Measurements from ENCODE around the gene SLC19A1. TPM values are rescaled to one million over a fixed set of nuclear protein-coding genes. Genes with fewer than 3 reads are reported as not detected.

Gene SLC19A1
- total RNA-seq, 4 donors from 2014 or later = 3.3 to 27.9 (median 11.4) TPM

DNA sequence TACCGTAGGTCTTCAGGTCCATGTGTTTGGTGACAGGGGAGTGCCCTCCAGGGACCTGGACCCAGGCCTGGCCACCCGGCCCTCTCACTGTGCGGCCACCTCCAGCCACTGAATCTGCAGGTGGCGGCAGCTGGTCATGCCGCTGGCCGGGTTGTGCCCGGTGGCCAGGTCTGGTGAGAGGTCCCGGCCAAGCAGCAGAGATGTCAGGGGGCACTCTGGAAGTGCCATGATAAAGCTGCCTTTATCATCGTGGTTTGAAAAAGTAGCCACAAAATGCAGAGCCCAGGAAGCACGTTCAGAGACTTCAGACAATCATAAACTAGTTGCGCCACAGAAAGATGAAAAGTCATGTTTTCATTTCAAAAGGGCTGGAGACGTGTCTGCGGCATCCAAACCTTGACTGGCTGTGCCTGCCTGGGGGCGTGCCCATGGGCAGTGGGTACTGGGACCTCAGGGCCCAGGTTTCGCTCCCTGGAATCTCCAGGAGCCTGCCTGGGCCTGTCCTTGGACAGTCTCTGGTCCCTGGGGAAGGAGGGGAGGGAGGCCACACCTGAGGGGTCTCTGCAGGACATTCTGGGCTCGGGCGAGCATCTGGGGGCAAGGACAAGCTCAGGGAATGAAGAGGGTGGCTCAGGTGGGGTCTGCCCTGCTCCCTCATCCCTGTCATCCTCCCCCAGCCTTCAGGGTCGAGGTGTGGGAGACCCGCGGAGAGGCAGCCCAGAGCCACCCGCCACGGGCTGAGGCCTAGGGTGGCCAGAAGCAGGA lies 92.4 kb downstream of the SLC19A1 start:
- WGBS, 2 donors = 88 to 89% methylated on average over 15 to 18 of the region's 22 CpGs
- Histone ChIP-seq H3K4me3 (no peak overlapping the region), H3K9me3 (peaks cover 0 to 12% (median 0%) of the 10 kb centered on the region in 4 donors), H3K27ac (no peak overlapping the region), H3K36me3 (no peaks in the 10 kb centered on the region), H3K4me1 (peaks cover 0 to 16% (median 6%) of the 10 kb centered on the region in 4 donors), H3K27me3 (no peaks in the 10 kb centered on the region)
- TF ChIP-seq EP300 (IDR thresholded peaks at IDR 0.05) (no peak), POLR2A (IDR thresholded peaks at IDR 0.05) (no peak)
- TF ChIP-seq, protein P1, sequence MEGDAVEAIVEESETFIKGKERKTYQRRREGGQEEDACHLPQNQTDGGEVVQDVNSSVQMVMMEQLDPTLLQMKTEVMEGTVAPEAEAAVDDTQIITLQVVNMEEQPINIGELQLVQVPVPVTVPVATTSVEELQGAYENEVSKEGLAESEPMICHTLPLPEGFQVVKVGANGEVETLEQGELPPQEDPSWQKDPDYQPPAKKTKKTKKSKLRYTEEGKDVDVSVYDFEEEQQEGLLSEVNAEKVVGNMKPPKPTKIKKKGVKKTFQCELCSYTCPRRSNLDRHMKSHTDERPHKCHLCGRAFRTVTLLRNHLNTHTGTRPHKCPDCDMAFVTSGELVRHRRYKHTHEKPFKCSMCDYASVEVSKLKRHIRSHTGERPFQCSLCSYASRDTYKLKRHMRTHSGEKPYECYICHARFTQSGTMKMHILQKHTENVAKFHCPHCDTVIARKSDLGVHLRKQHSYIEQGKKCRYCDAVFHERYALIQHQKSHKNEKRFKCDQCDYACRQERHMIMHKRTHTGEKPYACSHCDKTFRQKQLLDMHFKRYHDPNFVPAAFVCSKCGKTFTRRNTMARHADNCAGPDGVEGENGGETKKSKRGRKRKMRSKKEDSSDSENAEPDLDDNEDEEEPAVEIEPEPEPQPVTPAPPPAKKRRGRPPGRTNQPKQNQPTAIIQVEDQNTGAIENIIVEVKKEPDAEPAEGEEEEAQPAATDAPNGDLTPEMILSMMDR (IDR thresholded peaks at IDR 0.05) = no peak
- DNase-seq (ENCODE audit: low spot score in 2 of 2) = no peak

DNA sequence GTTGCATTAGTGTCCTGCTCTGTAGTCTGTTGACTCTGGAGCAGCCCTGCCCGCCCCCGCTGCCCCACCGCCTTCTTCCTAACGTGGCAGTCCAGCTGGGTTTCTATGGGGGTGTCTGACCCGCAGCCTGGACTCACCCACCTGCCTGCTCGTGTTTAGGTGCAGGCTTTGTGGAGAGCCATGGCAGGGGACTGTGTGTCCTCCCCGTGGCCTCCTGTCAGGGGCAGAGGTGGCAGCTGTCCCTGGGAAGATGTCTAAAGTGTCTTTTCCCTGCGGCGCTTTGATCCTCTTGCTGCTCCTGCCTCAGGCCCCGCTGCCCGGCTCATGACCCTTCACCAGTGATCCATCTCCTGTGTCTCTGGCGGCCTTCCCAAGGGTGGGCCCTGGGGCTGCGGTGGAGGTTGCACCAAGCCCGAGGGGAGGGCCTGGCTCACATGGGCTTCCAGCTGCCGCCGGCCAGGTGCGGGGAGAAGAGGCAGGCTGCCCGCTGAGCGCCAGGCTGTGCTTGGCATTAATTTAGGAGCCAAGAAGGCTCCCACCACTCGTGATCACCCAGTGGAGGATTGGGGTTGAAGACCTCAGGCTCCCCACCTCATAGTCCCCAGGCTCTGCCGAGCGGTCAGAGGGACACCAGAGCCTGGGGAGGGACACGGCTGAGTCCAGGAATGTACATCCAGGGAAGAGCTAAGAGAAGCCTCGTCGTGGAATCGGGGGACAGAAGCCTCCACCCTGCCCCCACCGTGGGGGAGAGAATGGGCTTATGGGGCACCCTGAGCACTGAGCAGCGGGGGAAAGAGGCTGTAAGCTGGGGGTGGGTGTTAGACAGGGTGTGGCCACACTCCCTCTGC lies 93.2 kb downstream of the SLC19A1 start:
- TF ChIP-seq POLR2A (IDR thresholded peaks at IDR 0.05) (no peak), EP300 (IDR thresholded peaks at IDR 0.05) (no peak)
- TF ChIP-seq, protein P1 (IDR thresholded peaks at IDR 0.05) = no peak
- DNase-seq (ENCODE audit: low spot score in 2 of 2) = no peak
- Histone ChIP-seq H3K36me3 (no peaks in the 10 kb centered on the region), H3K4me3 (no peak overlapping the region), H3K27me3 (no peaks in the 10 kb centered on the region), H3K4me1 (peaks cover 0 to 8% (median 2%) of the 10 kb centered on the region in 4 donors), H3K9me3 (peaks cover 0 to 12% (median 0%) of the 10 kb centered on the region in 4 donors), H3K27ac (no peak overlapping the region)
- WGBS, 2 donors = 80 to 86% methylated on average over 19 to 25 of the region's 28 CpGs

DNA sequence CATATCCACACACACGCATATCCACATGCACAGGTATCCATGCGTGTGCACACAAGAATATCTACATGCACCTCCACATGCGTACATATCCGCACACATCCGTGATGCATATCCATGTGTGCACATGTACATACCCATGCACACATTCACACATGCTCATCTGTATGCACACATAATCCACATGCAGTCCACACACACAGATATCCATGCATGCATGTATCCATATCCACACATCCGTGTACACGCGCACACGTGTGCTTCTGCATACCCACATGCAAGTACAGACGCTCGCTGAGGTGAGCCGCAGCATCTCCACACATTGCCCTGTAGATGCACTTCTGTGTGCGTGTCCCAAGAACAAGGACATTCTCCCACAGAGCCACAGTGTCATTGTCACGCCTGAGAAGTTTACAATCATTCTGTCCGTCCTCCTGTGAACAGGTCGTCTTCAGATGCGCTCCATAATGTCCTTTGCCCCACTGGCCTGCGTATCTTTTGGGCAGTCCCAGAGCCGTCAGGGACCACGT lies 93.9 kb downstream of the SLC19A1 start:
- Histone ChIP-seq H3K9me3 (peaks cover 0 to 12% (median 0%) of the 10 kb centered on the region in 4 donors), H3K27ac (no peak overlapping the region), H3K36me3 (no peaks in the 10 kb centered on the region), H3K4me3 (no peak overlapping the region), H3K4me1 (peaks cover 0 to under 1% (median 0%) of the 10 kb centered on the region in 4 donors), H3K27me3 (no peaks in the 10 kb centered on the region)
- no peak for DNase-seq (ENCODE audit: low spot score in 2 of 2)
- no peak for TF ChIP-seq POLR2A (IDR thresholded peaks at IDR 0.05)
- 89 to 90% methylated on average over 20 of the region's 20 CpGs for WGBS, 2 donors

Small RNA genes within 50 kb of the gene (small RNA-seq; reads per million reads assigned to genes)
- not detected for gene MIR6815

Other genes with a start within 250 kb of the SLC19A1 start
- 100 to 1,000 TPM; 124 to 224 (median 173) TPM for gene COL18A1, start 137.3 kb downstream of the SLC19A1 start, total RNA-seq
- gene PCBP3, start 101.3 kb upstream of the SLC19A1 start, total RNA-seq = 10 to 100 TPM in 2 of 4 donors, 1 to 10 TPM in 2; 4.2 to 13.4 (median 9.6) TPM

Measured in tibial nerve (tissue), 4 donors.